NCI-H1694 (cell line): ENCODE results near the gene RASGRF2.

Source experiments
- DNase-seq: peaks from one replicate; lab custom pipeline; 2025; lab: John Stamatoyannopoulos, UW

The RASGRF2 gene

GRCh38 chr5:81204205-81204604, 244.0 kb downstream of the RASGRF2 start:
- no peak for DNase-seq

GRCh38 chr5:81205058-81205457, 244.9 kb downstream of the RASGRF2 start:
- no peak for DNase-seq

GRCh38 chr5:81207009-81207408, 246.8 kb downstream of the RASGRF2 start:
- no peak for DNase-seq

- DNase-seq = no peak
These were observed 248.7 kb downstream of the RASGRF2 start for GRCh38 chr5:81208904-81209303.

- no peak for DNase-seq
These were observed 249.2 kb downstream of the RASGRF2 start for GRCh38 chr5:81209386-81209785.

GRCh38 chr5:81209869-81210493, 249.8 kb downstream of the RASGRF2 start:
- DNase-seq = no peak

DNA sequence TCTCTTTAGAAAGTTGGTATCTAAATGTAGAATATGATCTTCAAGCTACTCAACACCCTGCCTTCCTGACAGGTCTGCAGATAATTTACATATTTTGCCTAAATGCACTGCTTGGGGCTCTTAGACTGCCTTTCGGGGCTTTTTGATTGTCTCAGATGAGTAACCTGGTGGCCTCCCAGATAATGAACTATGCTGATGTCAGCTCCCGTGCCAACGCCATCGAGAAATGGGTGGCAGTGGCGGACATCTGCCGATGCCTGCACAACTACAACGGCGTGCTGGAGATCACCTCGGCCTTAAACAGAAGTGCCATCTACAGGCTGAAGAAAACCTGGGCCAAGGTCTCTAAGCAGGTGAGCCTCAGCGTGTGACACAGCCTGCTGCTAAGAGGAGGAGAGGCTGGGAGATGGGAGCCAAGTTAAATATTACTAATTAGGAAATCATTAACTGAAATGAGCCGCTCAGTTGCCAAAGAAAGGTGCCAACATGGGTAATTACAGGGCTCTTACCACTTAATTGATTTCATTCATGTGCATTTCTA, 252.1 kb downstream of the RASGRF2 start:
- DNase-seq = no peak

DNA sequence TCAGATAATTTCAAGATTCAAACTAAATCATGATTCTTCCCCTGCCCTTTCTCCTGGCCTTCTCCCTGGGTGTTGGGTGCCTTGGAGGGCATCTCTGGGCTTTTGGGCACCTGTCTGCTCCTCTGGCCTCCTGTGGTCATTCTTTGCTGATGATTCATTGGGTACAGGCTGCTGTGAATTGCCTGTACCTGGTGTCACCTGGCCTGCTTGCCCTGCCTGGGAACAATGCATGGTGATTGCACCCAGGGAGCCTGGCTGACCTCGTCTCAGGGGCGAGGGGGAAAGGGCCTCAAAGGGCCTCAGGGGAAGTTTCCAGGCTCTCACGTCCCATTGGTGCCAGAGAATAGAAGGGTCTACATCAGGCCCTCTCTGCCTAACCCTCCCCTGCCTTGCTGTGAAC, 252.9 kb downstream of the RASGRF2 start:
- no peak for DNase-seq

DNA sequence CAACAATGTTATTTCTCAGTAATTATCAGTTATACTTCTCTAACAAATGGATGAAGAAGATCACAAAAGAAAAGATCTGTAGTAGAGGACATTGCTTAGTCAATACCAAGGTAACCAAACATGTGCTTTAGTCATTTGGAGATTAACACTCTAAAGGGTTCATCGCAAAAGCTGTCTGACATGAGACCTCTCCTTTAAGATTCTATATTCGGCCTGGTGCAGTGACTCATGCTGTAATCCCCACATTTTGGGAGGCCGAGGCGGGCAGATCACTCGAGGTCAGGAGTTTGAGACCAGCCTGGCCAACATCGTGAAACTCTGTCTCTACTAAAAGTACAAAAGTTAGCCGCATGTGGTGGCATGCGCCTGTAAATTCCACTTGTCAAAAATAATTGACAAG, 254.7 kb downstream of the RASGRF2 start:
- no peak for DNase-seq

DNA sequence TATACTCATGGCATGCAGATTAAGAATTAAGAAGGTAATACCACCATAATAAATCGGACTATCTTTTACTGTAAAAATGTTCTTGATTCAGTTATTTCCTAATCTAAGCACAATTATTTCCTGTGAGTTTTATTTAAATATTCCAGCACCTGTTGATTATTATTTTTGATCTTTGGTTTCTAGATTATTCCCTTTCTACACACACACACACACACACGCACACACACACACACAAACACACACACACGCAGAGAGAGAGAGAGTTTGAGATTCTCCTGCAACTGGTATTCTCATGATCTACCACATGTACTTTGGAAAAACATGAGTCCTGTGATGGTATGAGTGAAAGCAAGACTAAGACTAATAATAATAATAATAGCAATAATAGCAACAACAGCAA, 256.0 kb downstream of the RASGRF2 start:
- DNase-seq = no peak

DNA sequence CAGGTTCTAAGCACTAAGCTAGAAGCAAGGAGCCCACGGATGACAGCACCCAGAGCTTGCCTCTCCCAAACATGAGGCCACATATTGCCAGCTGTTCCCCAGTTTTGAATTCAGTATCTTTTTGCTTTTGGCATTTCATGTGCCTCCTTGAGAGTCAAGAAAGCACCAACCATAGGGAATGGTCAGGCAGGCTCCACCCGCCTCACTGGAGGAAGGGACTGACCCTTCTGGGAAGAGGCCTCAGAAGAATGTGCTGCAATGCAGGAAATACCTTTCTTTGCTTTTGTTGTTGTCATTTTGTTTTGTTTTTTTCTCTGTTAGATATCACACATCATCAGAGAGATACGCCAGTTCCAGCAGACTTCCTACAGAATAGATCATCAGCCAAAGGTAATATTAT, 259.2 kb downstream of the RASGRF2 start:
- DNase-seq = no peak

GRCh38 chr5:81222285-81222684, 262.1 kb downstream of the RASGRF2 start:
- DNase-seq = no peak

DNA sequence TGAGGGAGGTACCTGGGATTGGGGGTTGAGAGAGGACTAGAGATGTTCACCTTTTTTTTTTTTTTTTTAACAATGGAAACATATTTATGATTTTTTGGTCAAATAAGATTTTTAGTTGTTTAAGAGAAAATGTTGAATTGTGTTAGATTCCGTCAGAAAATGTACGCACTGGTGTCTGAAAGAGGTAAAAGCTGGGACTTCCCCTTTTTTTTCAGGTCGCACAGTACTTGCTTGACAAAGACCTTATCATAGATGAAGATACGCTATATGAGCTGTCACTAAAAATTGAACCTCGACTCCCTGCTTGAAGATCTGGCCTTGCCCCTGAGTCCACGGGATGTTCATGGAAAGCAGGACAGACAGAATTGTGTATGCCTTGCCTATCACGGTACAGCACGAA, 265.3 kb downstream of the RASGRF2 start:
- no peak for DNase-seq

DNA sequence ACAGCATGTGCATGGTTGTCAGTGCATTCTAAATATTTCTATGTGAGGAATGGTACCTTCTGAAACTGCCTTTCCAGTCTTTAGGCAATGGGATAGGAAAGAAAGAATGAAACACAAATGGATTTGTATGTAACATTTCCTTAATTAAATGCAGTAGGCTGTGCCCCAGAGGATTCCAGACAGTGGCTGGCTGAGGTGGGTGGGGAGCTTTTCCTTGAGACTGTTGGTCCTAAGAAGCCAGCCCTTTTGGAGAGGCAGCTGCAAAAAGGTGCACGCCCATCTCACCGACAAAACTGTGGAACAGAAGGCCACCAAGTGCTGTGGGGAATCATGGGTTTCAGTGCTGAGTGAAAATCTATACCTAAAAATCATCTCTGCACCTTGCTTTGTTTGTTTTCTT, 266.1 kb downstream of the RASGRF2 start:
- DNase-seq = no peak

DNA sequence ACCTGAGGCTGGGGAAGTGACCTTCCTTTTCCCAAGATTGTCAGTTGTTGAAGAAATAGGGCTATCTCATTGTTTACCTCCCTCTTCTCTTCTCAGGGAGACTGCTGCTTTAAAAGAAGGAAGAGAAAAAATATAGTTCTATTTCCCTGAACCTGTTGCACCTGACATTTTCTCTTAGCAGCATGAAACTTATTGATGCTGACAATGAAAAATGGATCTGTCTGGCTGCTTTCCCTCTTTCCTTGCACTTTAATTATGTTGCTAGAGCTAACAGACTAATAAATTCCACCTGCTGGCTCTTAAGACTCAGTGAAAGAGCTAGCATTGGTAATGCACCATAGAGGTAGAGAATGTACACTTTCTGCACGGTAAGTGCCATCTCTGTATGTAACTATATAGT, 266.8 kb downstream of the RASGRF2 start:
- no peak for DNase-seq

- DNase-seq = no peak
These were observed 267.9 kb downstream of the RASGRF2 start for GRCh38 chr5:81228084-81228483.

GRCh38 chr5:81230416-81230815, 270.3 kb downstream of the RASGRF2 start:
- no peak for DNase-seq

DNA sequence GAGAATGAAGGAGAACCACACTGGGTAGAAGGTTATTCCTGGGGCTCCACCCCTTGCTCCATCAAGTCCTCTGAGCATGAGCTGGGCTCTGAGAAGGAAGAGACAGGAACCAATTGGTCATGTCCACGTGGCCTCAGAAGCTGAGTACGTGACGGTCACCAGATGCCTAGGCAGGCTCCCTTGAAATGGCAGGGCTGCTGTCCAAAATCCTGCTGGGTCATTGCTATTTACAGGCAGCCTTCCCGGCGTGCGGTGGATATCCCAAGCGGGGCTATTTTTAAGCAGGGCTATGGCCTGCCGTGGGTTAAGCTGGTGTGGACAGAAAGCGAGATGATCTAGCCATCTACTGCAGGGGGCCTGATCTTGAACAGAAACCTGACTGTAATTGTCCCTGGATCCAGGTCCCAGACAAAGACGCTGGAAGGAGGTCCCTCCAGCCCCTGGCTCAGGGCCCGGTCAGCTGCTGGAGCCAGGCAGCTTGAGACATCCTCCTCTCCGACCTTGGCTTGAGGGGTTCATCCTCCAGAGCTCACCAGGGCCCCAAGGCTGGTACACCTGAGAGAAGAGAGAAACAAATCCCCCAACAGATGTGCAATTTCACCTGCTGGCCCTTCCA, 272.4 kb downstream of the RASGRF2 start:
- DNase-seq = no peak

DNA sequence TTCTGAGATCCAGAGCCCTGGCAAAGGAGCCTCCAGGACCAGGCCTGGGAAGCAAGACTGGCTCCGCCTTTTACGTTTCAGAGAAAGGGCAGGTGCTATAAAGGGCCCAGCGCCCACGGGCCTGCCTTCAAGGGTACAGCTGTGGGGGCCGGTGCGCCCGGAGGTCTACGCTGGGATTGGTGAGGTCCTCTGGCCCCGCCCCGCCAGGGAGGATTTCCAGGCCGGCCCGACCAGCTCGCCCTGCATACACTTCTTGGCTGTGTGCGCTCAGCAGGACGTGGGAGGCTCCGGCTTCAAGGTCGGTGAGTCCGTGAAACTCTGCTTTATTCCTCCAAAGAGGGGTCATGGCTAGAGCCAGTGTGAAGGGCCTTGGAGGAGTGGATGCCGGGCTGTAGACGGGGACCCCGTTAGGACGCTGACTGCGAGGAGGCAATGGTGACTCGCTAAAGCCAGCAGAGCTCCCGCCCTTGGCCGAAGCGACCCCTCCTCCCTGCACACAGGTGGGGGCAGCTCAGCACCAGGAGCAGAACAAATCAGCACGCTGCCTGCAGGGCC, 273.0 kb downstream of the RASGRF2 start, which contains the start of gene CKMT2:
Gene CKMT2 (plus strand): TSS at position 243 of the 555 bp plus-strand sequence. CDS start 17,811 bp downstream, outside the sequence.
- DNase-seq = no peak

- no peak for DNase-seq
These were observed 274.1 kb downstream of the RASGRF2 start for GRCh38 chr5:81234299-81234698.

DNA sequence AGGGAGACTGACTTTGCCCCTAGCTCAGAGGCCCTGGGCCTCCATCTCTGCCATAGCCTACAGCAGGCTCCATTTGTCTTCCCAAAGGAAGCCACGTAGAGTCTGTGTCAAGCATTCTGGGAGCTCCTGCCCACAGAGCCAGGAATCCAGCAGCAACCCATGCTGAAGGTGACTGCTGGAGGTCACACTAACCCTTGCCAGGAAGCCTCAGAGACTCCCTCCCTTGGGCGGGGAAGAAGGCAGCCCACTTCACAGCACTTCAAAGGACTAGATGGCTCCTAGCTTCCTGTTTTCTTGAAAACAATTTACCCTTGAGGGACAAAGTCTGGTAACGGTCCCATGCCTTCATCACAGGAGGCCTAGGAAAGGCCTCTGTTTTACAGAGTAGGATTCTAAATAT, 274.6 kb downstream of the RASGRF2 start:
- no peak for DNase-seq

- DNase-seq = no peak
These were observed 275.3 kb downstream of the RASGRF2 start for GRCh38 chr5:81235287-81236072.

DNA sequence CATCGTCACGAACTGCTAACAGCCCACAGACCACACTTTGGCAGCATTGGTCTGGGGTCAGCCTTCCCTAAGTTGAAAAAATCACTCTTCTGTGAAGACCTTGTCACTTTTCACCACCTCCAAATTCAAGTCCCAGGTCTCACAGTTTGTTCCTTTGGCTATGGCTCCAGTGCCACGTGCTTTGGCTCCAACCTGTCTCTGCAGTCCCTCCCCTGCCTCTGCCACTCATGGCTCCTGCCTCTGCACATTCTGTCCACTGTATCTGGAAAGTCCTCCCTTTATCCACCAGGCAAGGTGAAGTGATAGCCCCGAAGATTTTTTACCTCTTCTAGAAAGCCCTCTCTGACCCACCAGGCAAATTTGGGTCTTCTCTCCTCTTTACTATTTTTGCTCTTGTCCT, 278.3 kb downstream of the RASGRF2 start:
- DNase-seq = no peak
